Neural progenitor cell (in vitro differentiated cells): Measurements from ENCODE around the gene BEND7. TPM values are rescaled to one million over a fixed set of nuclear protein-coding genes. Genes with fewer than 3 reads are reported as not detected.
A peak's percentile ranks its signal among the peaks of the same experiment; 100 is the strongest.

Experiments
- DNase-seq: peaks from one replicate; pipeline ENCODE4 v3.0.0-alpha.2; 2016; ENCODE audit warnings: low spot score
- H2AFZ ChIP-seq: fragments of 200-600 bp; sonication (generic); replicated peaks from 2 replicates; pipeline ENCODE4 v1.6.1; 2016; ENCODE audit warnings: antibody characterized with exemption
- H3F3A ChIP-seq: fragments of 200-600 bp; sonication (generic); 2 replicates; pipeline ENCODE4 v1.6.1; 2016; ENCODE audit warnings: antibody characterized with exemption, low read depth
- H3K27ac ChIP-seq: fragments of 200-600 bp; sonication (generic); 2 replicates; pipeline ENCODE4 v1.5.1; 2016; ENCODE audit warnings: mild to moderate bottlenecking
- H3K27me3 ChIP-seq: fragments of 200-600 bp; sonication (generic); 2 replicates; pipeline ENCODE4 v1.6.1; 2016; ENCODE audit warnings: mild to moderate bottlenecking, moderate library complexity
- H3K36me3 ChIP-seq: fragments of 200-600 bp; sonication (generic); 2 replicates; pipeline ENCODE4 v1.5.1; 2016
- H3K4me1 ChIP-seq: fragments of 200-600 bp; sonication (generic); 2 replicates; pipeline ENCODE4 v1.6.1; 2016; ENCODE audit warnings: mixed run types
- H3K4me2 ChIP-seq: fragments of 200-600 bp; sonication (generic); 2 replicates; pipeline ENCODE4 v1.6.1; 2016
- H3K4me3 ChIP-seq: fragments of 200-600 bp; sonication (generic); 2 replicates; pipeline ENCODE4 v1.5.1; 2016
- H3K79me2 ChIP-seq: fragments of 200-600 bp; sonication (generic); 2 replicates; pipeline ENCODE4 v1.6.1; 2016; ENCODE audit warnings: low read depth
- H3K9ac ChIP-seq: fragments of 200-600 bp; sonication (generic); 2 replicates; pipeline ENCODE4 v1.6.1; 2016
- H3K9me3 ChIP-seq: fragments of 200-600 bp; sonication (generic); 2 replicates; pipeline ENCODE4 v1.5.1; 2016; ENCODE audit warnings: low read depth
- H4K20me1 ChIP-seq: fragments of 200-600 bp; sonication (generic); 2 replicates; pipeline ENCODE4 v1.6.1; 2016; ENCODE audit warnings: low read depth
- H3K27ac Mint-ChIP-seq: 3 replicates; pipeline ENCODE4 v1.8.0; 2021; ENCODE audit warnings: mixed read lengths
- H3K27me3 Mint-ChIP-seq: 2 replicates; pipeline ENCODE4 v1.8.0; 2022; ENCODE audit warnings: low read depth, mild to moderate bottlenecking, inconsistent platforms, moderate library complexity, mixed read lengths; ENCODE audit not compliant: insufficient read depth
- H3K36me3 Mint-ChIP-seq: 3 replicates; pipeline ENCODE4 v1.8.0; 2021; ENCODE audit warnings: mixed read lengths
- H3K4me1 Mint-ChIP-seq: 3 replicates; pipeline ENCODE4 v1.8.0; 2021; ENCODE audit warnings: mixed read lengths
- H3K4me3 Mint-ChIP-seq: 3 replicates; pipeline ENCODE4 v1.8.0; 2021; ENCODE audit warnings: mild to moderate bottlenecking, moderate library complexity, mixed read lengths
- H3K9me3 Mint-ChIP-seq: 3 replicates; pipeline ENCODE4 v1.8.0; 2020; ENCODE audit warnings: mixed read lengths
- CTCF ChIP-seq: fragments of 200-600 bp; sonication (generic); IDR thresholded peaks from 2 replicates; pipeline ENCODE4 v1.5.1; 2017; ENCODE audit warnings: antibody characterized with exemption, mild to moderate bottlenecking
- EZH2 ChIP-seq: fragments of 200-600 bp; sonication (generic); IDR thresholded peaks from 2 replicates; pipeline ENCODE4 v1.6.1; 2017; ENCODE audit warnings: antibody characterized with exemption, mild to moderate bottlenecking, moderate library complexity
- EZH2phosphoT487 ChIP-seq: fragments of 200-600 bp; sonication (generic); IDR thresholded peaks from 2 replicates; pipeline ENCODE4 v1.6.1; 2017; ENCODE audit warnings: antibody characterized with exemption
- total RNA-seq: library from RNA; depleted of rRNA; stranded (reverse); fragments of >200 nt; gene quantifications from 2 replicates; pipeline ENCODE4 v1.2.3, GENCODE V29; 2015; ENCODE audit warnings: low replicate concordance

BEND7 gene
- total RNA-seq, 1 donor from 2014 or later: 7.5 TPM

GRCh38 chr10:13560597-13560996 is 31.8 kb upstream of the BEND7 start:
- Mint-ChIP-seq H3K4me3 (no peak overlapping the region), H3K27ac (no peak overlapping the region), H3K36me3 (no peaks in the 10 kb centered on the region), H3K27me3 (peaks cover 2% of the 10 kb centered on the region), H3K9me3 (peaks cover 11% of the 10 kb centered on the region), H3K4me1 (peaks cover 10% of the 10 kb centered on the region)
- Histone ChIP-seq H3K27me3 (no peaks in the 10 kb centered on the region), H3K27ac (no peak overlapping the region), H3K9ac (no peak overlapping the region), H3K4me3 (no peak overlapping the region), H2AFZ (no peak overlapping the region), H3K36me3 (no peaks in the 10 kb centered on the region), H4K20me1 (no peaks in the 10 kb centered on the region), H3K79me2 (no peaks in the 10 kb centered on the region), H3K9me3 (no peaks in the 10 kb centered on the region), H3K4me2 (no peak overlapping the region), H3F3A (no peaks in the 10 kb centered on the region), H3K4me1 (no peaks in the 10 kb centered on the region)
- no peak for TF ChIP-seq EZH2
- no peak for TF ChIP-seq EZH2phosphoT487
- no peak for TF ChIP-seq CTCF
- no peak for DNase-seq

GRCh38 chr10:13559124-13559700 is 30.4 kb upstream of the BEND7 start:
- TF ChIP-seq CTCF: no peak
- no peak for TF ChIP-seq EZH2phosphoT487
- no peak for TF ChIP-seq EZH2
- no peaks in the 10 kb centered on the region for H3K9me3 ChIP-seq
- no peak overlapping the region for H3K9ac ChIP-seq
- no peaks in the 10 kb centered on the region for H3K4me1 ChIP-seq
- no peak overlapping the region for H3K4me2 ChIP-seq
- Mint-ChIP-seq H3K27ac (no peak overlapping the region), H3K27me3 (peaks cover 2% of the 10 kb centered on the region), H3K4me3 (no peak overlapping the region), H3K36me3 (no peaks in the 10 kb centered on the region), H3K9me3 (peaks cover 6% of the 10 kb centered on the region), H3K4me1 (peaks cover 12% of the 10 kb centered on the region)
- H3K79me2 ChIP-seq: no peaks in the 10 kb centered on the region
- no peaks in the 10 kb centered on the region for H3F3A ChIP-seq
- no peaks in the 10 kb centered on the region for H3K36me3 ChIP-seq
- no peaks in the 10 kb centered on the region for H3K27me3 ChIP-seq
- no peak overlapping the region for H2AFZ ChIP-seq
- no peak for DNase-seq
- H3K4me3 ChIP-seq: no peak overlapping the region
- no peaks in the 10 kb centered on the region for H4K20me1 ChIP-seq
- H3K27ac ChIP-seq: no peak overlapping the region

GRCh38 chr10:13555884-13556510 is 27.2 kb upstream of the BEND7 start:
- Histone ChIP-seq H2AFZ (no peak overlapping the region), H3K4me2 (no peak overlapping the region), H4K20me1 (no peaks in the 10 kb centered on the region), H3K9me3 (no peaks in the 10 kb centered on the region), H3K27ac (no peak overlapping the region), H3K27me3 (no peaks in the 10 kb centered on the region), H3K36me3 (no peaks in the 10 kb centered on the region), H3K79me2 (no peaks in the 10 kb centered on the region), H3K4me1 (no peaks in the 10 kb centered on the region), H3K9ac (no peak overlapping the region), H3K4me3 (no peak overlapping the region), H3F3A (no peaks in the 10 kb centered on the region)
- Mint-ChIP-seq H3K4me3 (no peak overlapping the region), H3K27ac (peak overlapping the region; percentile 61), H3K36me3 (no peaks in the 10 kb centered on the region), H3K9me3 (peaks cover 2% of the 10 kb centered on the region), H3K27me3 (no peaks in the 10 kb centered on the region), H3K4me1 (peaks cover 12% of the 10 kb centered on the region)
- peak; percentile 4 for DNase-seq
- TF ChIP-seq CTCF (no peak), EZH2phosphoT487 (no peak), EZH2 (no peak)
